HT-29 (cell line): Measurements from ENCODE around the gene FAM185A. TPM values are rescaled to one million over a fixed set of nuclear protein-coding genes. Genes with fewer than 3 reads are reported as not detected.
"Not testable (repeated sequence)": the region's sequence is repeated elsewhere in the genome, so short reads cannot be mapped to it uniquely, and the experiment has no call there.

Experiments used
- DNase-seq: peaks from one replicate; pipeline ENCODE4 v3.0.0-alpha.2; 2015; ENCODE audit warnings: low spot score
- total RNA-seq: library from RNA; depleted of rRNA; stranded (reverse); fragments of >200 nt; shearing (Covaris generic); gene quantifications from 2 replicates; pipeline ENCODE4 v1.2.3, GENCODE V29; 2014

Gene FAM185A
- total RNA-seq, 1 experiment from 2014 or later, result 12.0 TPM

DNA sequence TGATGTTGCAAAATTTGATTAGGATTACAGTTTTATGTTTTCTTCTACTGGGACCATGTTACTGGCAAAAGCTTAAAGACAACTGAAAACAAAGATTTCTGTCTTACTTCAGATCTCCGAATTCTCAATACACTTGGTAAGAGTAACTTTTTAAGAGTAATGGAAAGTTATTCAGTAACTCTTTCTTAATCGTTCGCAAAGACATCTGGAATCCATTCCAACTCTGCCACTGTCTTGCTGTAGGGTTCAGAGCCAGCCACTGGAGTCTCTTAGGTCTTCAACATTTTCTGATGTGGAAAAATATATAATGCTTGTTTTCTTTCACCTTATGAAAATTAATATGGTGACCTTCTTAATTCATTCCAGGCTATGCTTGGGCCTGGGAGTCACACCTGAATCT lies 29.9 kb downstream of the FAM185A start:
- not testable (repeated sequence) for DNase-seq

DNA sequence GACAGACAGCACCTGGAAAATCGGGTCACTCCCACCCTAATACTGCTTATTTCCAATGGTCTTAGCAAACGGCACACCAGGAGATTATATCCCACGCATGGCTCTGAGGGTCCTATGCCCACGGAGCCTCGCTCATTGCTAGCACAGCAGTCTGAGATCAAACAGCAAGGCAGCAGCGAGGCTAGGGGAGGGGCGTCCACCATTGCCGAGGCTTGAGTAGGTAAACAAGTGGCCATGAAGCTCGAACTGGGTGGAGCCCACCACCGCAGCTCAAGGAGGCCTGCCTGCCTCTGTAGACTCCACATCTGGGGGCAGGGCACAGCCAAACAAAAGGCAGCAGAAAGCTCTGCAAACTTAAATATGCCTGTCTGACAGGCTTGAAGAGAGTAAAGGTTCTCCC lies 32.1 kb downstream of the FAM185A start:
- DNase-seq, result not testable (repeated sequence)

DNA sequence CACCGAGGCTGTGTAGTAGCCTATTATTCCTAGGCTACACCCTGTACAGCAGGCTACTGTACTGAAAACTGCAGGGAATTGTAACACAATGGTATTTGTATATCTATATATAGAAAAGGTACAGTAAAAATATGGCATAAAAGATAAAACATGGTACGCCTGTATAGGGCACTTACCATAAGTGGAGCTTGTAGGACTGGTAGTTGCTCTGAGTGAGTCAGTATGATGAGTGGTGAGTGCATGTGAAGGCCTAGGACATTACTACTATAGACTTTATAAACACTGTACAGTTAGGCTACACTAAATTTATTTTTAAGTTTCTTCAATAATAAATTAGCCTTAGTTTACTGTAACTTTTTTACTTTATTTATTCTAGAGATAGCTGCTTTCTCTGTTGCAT lies 40.0 kb downstream of the FAM185A start:
- DNase-seq, result not testable (repeated sequence)

DNA sequence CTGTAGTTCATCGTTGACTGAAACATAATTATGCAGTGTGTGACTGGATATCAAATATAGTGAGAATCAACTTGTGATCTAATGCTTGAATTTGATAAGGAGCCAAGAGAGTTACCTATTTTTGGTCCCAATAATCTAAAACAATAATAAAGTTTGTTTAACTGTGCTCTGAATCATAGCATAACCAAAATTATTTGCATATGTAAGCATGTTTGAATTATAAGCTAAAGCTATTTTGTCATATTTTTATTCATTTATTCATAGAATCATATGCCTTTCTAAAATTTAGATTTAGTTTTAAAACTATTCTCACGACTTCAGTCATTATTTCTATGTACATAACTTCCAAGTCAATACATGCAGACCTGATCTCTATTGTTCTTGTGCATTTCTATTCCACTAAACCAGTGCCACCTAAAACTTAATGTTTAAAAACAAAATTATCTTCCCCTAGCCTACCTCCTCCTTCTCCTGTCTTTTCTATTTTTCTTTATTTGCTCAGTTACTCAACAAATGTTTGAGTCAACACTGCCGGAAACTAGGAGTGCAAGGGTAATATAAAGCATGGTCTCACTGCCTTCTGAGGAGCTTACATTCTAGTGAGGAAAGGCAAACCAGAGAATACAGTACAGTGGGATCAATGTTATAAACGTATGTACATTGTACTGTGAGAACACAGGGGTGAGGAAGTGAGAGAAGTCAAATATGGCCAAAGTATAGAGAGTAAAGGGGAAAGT lies 41.7 kb downstream of the FAM185A start:
- not testable (repeated sequence) for DNase-seq

DNA sequence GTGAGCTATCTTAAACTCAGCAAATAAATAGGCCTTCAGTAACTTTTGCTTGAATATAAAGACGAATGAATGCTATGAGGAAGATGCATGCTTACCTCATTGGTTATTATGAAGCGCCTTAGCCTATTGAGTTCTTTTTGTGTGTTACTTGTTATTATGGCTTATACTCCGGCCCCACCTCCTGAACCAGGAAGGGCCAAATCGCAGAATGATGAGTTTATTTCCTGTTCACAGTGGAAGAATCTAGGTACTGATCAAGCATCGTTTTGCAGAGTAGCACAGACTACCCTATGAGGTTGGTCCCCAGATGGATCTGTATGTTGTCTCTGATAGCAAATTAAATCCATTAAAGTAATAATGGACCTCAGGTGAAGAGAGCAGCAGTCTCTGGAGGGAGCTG lies 42.6 kb downstream of the FAM185A start:
- not testable (repeated sequence) for DNase-seq

DNA sequence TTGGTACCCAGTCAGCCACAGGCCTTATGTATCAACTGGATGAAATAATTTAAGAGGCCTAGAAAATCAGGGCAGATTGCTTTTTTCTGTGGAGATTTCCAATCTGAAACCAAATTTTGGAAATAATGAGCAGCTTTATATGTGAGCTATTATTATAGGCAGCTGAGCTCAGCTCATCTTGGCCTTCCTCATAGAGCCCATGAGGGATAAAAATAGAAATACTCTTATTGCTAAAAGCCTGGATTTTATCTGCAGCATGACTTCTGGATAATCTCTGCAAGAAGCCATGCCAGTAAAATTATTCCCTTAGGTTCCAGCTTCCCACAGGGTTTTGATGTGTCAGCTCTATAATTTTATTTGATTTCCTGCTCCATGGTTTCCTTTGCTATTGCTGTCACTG lies 43.0 kb downstream of the FAM185A start:
- DNase-seq, result not testable (repeated sequence)

DNA sequence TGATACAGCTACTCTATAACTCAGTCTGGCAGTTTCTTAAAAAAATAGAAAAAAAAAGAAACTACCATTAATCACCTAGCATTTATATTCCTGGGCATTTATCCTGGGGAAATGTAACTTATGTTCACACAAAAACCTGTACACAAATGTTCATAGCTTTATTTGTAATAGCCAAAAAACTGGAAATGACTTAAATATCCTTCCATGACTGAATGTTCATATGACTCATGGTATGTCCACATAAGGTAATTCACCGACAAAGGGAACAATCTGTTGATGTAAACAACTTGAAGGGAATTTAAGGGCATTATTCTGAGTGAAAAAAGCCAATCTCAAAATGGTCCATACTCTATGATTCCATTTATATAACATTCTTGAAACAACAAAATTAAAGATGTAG lies 45.8 kb downstream of the FAM185A start:
- not testable (repeated sequence) for DNase-seq

DNA sequence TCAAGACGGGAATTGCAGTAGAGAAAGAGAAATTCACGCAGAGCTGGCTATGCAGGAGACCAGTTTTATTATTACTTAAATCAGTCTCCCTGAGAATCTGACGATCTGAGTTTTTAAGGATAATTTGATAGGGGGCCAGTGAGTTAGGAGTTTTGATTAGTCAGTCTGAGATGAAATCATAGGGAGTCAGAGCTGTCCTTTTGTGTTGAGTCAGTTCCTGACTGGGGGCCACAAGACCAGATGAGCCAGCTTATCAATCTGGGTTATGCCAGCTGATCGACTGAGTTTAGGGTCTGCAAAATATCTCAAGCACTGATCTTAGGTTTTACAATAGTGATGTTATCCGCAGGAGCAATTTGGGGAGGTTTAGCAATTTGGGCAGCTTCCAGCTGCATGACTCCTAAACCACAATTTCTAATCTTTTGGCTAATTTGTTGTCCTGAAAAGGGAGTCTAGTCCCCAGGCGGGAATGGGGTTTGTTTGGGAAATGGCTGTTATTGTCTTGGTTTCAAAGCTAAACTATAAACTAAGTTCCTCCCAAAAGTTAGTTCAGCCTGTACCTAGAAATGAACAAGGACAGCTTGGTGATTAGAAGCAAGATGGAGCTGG lies 47.3 kb downstream of the FAM185A start:
- DNase-seq, result not testable (repeated sequence)

DNA sequence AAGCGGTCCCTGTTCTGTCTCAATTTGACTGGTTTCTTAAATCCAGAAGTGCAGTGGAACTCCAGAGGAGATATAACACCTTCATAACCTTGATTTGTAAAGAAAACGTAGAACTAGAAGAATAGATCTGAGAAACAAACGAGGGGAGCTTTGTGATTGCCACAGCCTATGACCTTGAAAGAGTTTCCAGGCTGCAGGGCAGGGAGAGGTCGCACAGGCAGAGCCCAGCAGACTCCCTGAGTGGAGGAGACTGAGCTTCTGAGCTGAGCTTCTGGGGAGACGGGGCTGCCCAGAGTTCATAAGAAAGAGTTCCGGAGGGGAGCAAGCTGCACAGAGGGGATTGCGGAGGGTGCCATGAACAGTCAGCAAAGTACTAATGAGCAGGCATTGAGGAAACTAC lies 57.8 kb downstream of the FAM185A start:
- no peak for DNase-seq

DNA sequence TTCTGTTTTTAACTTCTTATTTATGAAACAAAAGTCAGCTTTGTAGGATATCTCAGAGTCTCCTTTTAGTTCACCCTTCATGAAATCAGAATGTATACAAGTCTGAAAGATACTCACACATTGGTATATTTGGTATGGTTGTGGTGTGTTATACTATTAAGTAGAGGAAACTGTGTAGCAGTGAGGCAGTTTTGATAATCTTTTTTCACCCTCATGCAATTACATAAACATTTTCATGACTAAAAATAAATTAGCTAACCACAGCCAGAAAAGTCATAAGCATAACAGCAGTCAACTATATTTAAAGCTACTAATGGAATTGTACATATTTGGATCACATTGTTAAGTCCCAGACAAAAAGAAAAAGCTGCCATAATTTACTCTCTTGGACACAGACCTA lies 62.1 kb downstream of the FAM185A start:
- DNase-seq, result no peak

DNA sequence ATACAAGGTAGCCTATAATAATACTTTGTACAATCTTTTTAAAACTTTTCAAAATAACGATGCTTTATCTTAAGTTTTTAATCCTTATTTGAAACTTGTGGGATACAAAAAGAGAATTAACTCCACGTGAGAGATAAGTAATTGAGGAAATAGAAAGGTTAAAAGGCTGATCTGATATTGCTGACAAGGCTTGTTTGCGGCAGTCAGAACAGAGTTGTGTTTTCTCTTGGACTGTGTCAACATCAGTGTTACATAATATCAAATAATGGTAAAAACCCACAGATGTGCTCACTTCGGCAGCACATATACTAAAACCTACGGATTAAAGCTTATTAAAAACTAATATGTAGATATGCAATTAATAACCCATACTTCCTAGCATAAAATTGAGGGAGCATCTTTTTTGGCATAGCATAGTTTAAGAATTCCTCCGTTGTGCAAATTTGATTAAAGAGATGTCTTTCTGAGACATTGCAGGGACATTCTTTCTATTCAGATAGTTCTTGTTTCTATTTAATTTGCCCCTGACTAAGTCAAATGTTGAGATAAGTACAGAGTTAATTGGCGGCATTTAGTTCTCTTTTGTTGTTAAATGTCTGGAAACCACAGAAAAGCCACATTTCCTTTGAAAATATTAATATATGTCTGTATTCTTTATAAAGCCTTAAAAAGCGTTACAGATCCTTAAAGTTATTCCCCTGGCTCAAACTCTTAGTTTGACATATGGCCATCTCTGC lies 63.3 kb downstream of the FAM185A start:
- no peak for DNase-seq

DNA sequence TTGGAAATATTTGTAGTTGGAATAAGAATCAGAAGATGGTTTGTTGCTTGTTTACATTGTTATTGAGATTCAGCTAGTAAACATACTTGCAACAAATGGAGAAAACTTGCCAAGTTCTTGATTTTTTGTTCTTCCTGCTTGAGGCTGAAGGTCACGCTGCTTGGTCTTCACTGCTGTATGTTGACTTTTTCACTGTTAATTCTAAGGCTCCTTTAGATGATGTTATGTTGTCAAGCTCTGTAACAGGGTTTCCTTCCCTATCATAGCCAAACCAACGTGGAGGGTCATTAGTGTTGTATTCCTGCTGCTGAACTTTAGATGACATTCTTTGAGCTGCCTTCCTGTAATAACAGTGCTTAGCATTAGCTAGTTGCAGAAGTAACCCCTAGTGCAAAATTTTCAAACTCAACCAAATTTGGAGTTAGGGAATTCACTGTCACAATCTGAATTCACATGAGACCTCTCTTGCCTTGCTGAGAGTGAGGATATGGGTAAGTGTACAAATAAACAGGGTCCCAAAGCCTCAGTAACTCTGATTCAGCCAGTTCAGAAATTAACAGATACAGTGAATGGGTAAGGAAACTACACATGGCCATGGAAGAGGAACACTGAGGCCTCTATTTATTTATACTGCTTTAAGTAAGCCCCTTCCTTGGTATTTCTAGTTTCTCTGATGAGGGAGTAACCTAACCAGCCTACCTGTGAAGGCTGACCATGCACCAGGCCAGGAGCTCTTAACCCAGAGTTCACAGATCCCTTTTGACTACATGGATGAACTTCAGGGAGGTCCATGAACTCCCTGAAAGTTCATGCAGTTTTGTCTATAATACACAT lies 64.6 kb downstream of the FAM185A start:
- DNase-seq, result no peak

DNA sequence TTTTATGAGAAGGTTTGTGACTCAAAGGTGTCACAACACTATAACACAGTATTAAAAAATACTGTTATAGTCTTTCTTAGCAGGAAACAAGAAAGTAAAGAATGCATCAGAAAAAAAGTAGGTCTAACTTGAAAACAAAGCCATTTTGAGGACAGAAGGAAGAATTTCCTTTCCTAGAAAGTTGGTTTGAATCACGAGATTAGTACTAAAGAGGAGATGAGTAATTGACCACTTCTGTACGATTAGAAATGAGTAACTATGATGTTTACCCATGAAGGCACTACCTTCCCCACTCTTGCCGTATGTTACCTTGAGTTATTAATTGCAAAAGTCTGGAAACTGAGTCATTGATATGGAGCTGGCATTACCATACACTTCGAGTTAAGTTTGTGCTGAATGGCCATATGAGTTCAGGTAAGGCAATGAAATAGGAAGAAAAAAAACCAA lies 65.2 kb downstream of the FAM185A start:
- no peak for DNase-seq

DNA sequence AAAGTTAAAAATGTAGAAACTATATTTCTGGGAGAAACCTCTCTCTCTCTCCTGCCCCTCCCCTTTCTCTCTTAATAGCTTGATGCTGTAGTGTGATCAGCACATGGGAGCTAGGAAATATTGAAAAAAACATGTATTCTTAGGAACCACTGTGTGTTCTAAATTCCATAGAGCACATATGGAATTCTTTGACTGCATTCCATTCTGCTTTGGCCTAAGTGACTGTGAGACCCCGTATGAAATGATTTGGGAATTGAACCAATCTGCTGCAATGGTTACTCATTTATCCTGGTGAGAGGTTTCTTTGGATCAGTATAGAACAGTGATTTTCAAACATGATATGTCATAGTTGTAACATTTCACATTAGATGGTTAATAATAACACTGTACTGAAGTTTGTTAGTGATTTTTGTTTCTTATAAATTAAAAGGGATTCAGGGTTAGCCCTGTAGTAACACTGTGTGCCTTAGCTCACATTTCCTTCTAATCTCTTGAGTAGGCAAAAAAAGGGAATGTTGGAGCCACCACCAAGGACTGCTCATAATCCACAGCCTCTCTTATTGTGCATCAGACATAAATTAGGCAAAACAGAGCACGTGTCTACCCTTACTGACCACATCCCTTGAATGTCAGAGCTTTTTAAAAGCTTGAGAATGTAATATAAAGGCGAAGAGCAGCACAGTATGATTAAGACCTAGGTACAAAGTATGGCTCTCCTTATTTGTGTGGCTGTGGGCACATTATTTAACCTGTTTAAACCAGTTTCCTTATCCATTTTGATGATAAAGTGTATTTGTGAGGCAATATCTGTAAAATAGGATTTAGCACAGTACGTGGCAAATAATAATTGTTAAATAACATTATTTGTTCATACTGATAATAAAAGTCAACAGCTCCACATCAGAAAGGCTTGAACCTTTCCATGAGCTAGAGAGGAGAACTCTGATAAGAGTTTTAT lies 69.1 kb downstream of the FAM185A start:
- DNase-seq, result no peak

DNA sequence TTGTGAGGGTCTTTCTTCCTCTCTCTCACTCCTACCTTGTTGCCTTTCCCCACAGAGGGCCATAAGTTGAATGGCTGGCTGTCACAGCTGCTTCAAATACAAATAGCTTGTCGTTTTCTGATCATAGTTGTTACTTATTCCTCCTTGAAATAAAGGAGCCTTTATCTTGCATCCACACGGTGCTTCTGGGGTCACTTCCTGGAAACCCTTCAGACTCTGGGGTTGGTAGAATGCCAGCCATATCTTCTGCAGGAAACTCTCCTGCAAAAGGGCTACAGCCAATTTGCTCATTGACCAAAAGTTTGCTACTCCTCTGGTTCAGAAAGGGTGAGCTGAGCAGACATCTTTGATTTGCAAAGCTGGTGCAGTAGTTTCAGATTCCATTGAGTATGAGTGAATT lies 70.4 kb downstream of the FAM185A start:
- DNase-seq, result no peak

DNA sequence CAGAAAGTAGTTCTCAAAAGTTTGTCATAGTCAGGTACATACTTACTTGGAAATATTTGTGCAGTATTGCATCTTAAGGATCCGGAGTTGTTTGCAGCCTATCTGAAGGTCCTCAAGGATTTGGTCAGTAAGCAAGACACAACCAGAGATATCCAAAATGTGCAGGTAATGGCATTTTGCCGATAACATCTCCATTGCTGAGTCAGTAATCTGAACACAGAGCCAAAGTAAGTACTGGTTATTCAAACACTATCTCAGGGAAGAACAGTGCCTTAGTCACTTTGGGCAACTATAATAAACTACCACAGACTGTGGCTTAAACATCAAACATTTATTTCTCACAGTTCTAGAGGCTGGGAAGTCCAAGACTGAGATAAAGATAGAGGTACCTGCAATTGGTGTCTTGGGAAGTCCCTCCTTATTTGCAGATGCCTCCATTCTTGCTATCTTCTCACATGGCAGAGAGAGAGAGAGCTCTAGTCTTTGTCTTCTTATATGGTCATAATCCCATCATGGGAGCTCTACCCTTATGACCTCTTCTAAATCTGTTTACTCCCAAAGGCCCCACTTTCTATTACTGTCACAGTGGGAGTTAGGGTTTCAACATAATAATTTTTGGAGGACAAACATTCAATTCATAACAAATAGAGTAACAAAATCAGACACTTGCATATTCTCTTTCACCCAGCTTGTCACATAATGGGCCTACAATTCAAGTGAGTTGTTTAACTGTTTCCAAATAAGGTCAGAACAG lies 73.4 kb downstream of the FAM185A start:
- DNase-seq, result no peak

DNA sequence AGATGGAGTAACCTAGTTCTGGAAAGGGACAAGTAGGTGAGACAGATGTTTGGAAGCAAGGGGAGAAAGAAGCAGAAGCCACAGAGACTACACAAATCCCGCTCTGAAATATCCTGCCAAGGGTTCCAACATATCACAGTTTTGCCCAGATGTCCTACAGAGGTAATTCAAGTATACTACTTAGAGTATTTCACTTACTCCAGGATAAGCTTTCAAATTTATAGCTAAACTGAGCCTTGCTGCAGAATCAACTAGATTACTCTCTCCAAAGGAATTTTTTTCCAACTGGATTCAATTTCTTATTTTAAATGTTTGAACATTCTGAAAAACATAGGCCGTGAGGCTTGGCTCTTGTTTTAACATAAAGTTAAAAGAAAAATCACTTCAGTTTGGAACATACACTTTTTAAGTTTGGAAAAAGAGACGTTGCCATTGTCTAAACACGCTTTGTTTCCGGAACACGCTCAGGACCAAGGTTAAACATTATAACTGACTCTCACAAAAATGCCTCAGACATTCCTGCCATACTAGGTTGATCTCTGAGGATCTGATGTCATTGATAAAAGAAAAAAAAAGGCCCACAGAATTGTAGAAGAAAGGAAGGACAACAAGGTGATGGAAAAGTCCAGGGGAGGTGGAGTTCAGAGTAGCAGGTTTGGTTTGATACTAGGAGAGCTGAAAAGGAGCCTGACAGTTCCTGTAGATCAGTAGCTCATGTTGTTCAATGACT lies 74.8 kb downstream of the FAM185A start:
- DNase-seq, result no peak

DNA sequence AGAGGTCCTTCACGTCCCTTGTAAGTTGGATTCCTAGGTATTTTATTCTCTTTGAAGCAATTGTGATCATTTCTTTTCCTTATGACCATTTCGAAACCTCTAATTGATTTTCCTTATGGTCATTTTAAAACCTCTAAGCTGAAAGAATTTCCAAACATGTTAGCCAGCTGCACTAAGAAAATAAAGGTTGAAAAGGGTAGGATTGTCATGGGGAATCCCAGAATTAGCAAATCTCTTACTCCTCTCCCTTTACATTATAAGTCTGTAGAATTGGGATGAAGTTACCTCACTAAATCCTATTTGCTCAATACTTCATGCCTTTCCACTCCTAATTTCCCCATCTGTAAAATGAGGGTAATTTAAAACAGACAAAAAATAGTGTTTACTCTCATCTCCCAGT lies 79.5 kb downstream of the FAM185A start:
- DNase-seq, result no peak

DNA sequence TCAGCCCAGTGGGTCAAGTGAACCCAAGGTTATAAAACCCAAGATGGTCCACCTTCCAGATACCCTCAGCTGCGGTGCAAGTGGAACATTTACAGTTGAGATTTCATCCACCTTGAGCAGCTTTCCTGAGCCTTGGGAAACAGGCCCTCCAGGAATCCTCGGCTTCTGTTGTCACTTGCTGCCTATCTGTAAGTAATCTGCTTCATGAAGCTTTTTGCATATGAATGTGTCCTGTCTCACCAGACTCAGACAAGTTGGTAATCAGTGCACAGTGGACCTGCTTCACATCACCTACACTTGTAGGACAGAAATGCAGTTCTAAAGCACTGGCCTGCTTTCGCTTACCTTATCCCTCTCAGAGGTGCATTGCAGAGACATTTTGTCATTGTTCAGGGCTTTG lies 80.3 kb downstream of the FAM185A start:
- DNase-seq, result no peak
